PC-3 (cell line): ENCODE data around the gene PLEKHH3. TPM values are rescaled to one million over a fixed set of nuclear protein-coding genes. Genes with fewer than 3 reads are reported as not detected.

ENCODE experiments used
- ATAC-seq: fragments of 200-7000 bp; cut with Tn5 transposase; 2 replicates; pipeline ENCODE4 v1.9.1; 2020; ENCODE audit warnings: mild to moderate bottlenecking, moderate library complexity
- BruUV-seq: library from RNA; stranded (reverse); fragments of 400-500 nt; replicated peaks from 2 replicates; lab custom pipeline; 2021; lab: Mats Ljungman, UMichigan
- CTCF ChIA-PET: fragments of 300-600 bp; sonication (Branson Sonifier 250); formaldehyde crosslinking; loops from one replicate; lab custom pipeline; 2022; ENCODE audit warnings: antibody characterized with exemption; lab: Charles Lee
- POLR2A ChIA-PET: fragments of 300-600 bp; sonication (Branson Sonifier 250); formaldehyde crosslinking; loops from one replicate; lab custom pipeline; 2022; ENCODE audit warnings: antibody characterized with exemption; ENCODE audit not compliant: unreplicated experiment; lab: Charles Lee
- DNase-seq: peaks from one replicate; pipeline ENCODE4 v3.0.0-alpha.2; 2015
- H2AFZ ChIP-seq: fragments of 300-600 bp; sonication (generic); 2 replicates; pipeline ENCODE4 v1.6.0; 2016; ENCODE audit warnings: antibody characterized with exemption, low read length
- H3F3A ChIP-seq: fragments of 300-600 bp; sonication (generic); one replicate; pipeline ENCODE4 v1.6.0; 2017; ENCODE audit warnings: antibody characterized with exemption, low read length, control low read depth, mild to moderate bottlenecking; ENCODE audit not compliant: unreplicated experiment
- H3K27ac ChIP-seq: fragments of 300-600 bp; sonication (generic); 2 replicates; pipeline ENCODE4 v1.5.1; 2016; ENCODE audit warnings: mild to moderate bottlenecking, low read length
- H3K27me3 ChIP-seq: fragments of 300-600 bp; sonication (generic); 2 replicates; pipeline ENCODE4 v1.6.1; 2016; ENCODE audit warnings: low read length, mixed read lengths
- H3K36me3 ChIP-seq: fragments of 300-600 bp; sonication (generic); 2 replicates; pipeline ENCODE4 v1.6.1; 2016; ENCODE audit warnings: low read depth, mixed run types, low read length, mixed read lengths
- H3K4me1 ChIP-seq: fragments of 300-600 bp; sonication (generic); 2 replicates; pipeline ENCODE4 v1.5.1; 2016; ENCODE audit warnings: low read length; ENCODE audit not compliant: insufficient read depth
- H3K4me2 ChIP-seq: fragments of 300-600 bp; sonication (generic); 2 replicates; pipeline ENCODE4 v1.6.0; 2016; ENCODE audit warnings: low read length
- H3K4me3 ChIP-seq: fragments of 300-600 bp; sonication (generic); 2 replicates; pipeline ENCODE4 v1.5.1; 2016; ENCODE audit warnings: mild to moderate bottlenecking, low read length, mixed read lengths
- H3K79me2 ChIP-seq: fragments of 300-600 bp; sonication (generic); 2 replicates; pipeline ENCODE4 v1.6.1; 2017; ENCODE audit warnings: low read length, mixed read lengths
- H3K9ac ChIP-seq: fragments of 300-600 bp; sonication (generic); 2 replicates; pipeline ENCODE4 v1.6.0; 2016; ENCODE audit warnings: mild to moderate bottlenecking, low read length
- H3K9me2 ChIP-seq: fragments of 300-600 bp; sonication (generic); replicated peaks from 2 replicates; pipeline ENCODE4 v1.6.1; 2016; ENCODE audit warnings: mixed run types, low read length, mixed read lengths
- H3K9me3 ChIP-seq: fragments of 300-600 bp; sonication (generic); 2 replicates; pipeline ENCODE4 v1.6.1; 2016; ENCODE audit warnings: low read length, mixed read lengths
- H4K20me1 ChIP-seq: fragments of 300-600 bp; sonication (generic); 2 replicates; pipeline ENCODE4 v1.6.1; 2016; ENCODE audit warnings: low read length, mixed read lengths
- CTCF ChIP-seq: fragments of 300-600 bp; sonication (generic); conservative IDR thresholded peaks from 2 replicates; pipeline ENCODE4 v1.5.1; 2017; ENCODE audit warnings: antibody characterized with exemption, low read depth, mild to moderate bottlenecking, low read length
- EZH2 ChIP-seq: fragments of 300-600 bp; sonication (generic); IDR thresholded peaks from one replicate; pipeline ENCODE4 v1.6.1; 2017; ENCODE audit warnings: antibody characterized with exemption, mild to moderate bottlenecking, low read length; ENCODE audit not compliant: unreplicated experiment
- EZH2phosphoT487 ChIP-seq: fragments of 300-600 bp; sonication (generic); IDR thresholded peaks from 2 replicates; pipeline ENCODE4 v1.6.1; 2018; ENCODE audit warnings: mild to moderate bottlenecking, antibody characterized with exemption, low read length, borderline replicate concordance
- intact Hi-C: fragments of 100-400 bp; cut with micrococcal nuclease; formaldehyde crosslinking; loops from 2 replicates; pipeline ENCODE4 v1.9.0; 2023
- total RNA-seq: library from RNA; depleted of rRNA; stranded (reverse); fragments of >200 nt; gene quantifications from 2 replicates; pipeline ENCODE4 v1.2.3, GENCODE V29; 2014

The PLEKHH3 gene
- total RNA-seq, 1 experiment from 2014 or later = 20.1 TPM

- Histone ChIP-seq H4K20me1 (0 out of 2 replicates have a peak, but pooled peaks cover 4% of the 10 kb centered on the region), H3K9ac (peak overlapping the region; percentile 79), H3K27me3 (no peaks in the 10 kb centered on the region), H3K79me2 (peaks cover 26% of the 10 kb centered on the region), H3K9me2 (no peaks in the 10 kb centered on the region), H3F3A (peaks cover 6% of the 10 kb centered on the region), H3K27ac (peak overlapping the region; percentile 89), H3K4me1 (peaks cover 48% of the 10 kb centered on the region), H3K4me2 (peak overlapping the region; percentile 96), H3K9me3 (no peaks in the 10 kb centered on the region), H3K4me3 (peak overlapping the region; percentile 63), H3K36me3 (no peaks in the 10 kb centered on the region), H2AFZ (peak overlapping the region; percentile 83)
- ChIA-PET POLR2A (interaction anchor here (0.7 to 1.0 kb wide), 2 partner anchors 12 to 36 kb away, joined by 3 read pairs; no protein-coding TSS in a partner anchor), CTCF (interaction anchor here (0.6 to 1.3 kb wide), 5 partner anchors 10 to 101 kb away, joined by 3 to 16 read pairs (median 5); partner anchors contain the start of genes PSMC3IP, RETREG3 and TUBG1)
- DNase-seq (peak; percentile 65), ATAC-seq (no peak)
- no peak for TF ChIP-seq EZH2phosphoT487
- no peak for TF ChIP-seq EZH2
- TF ChIP-seq CTCF = no peak
- intact Hi-C loops = loop anchor here (2.0 to 5.0 kb wide), 3 partner anchors 54 to 102 kb away; partner anchors contain the start of genes PSMC3IP, RETREG3 and TUBG1
- no TSS peak for BruUV-seq
Measured at GRCh38 chr17:42678951-42679491, 2.2 kb upstream of the PLEKHH3 start.

GRCh38 chr17:42677921-42678781 is 1.4 kb upstream of the PLEKHH3 start:
- CTCF ChIA-PET = interaction anchor here (0.5 to 0.7 kb wide), 2 partner anchors 17 to 100 kb away, joined by 3 to 4 read pairs; partner anchors contain the start of gene PSMC3IP
- DNase-seq = peak; percentile 80

More at GRCh38 chr17:42677921-42678781, 1.4 kb upstream of the PLEKHH3 start:
- Histone ChIP-seq H3K27me3 (no peaks in the 10 kb centered on the region), H3K4me1 (peaks cover 44% of the 10 kb centered on the region), H3F3A (peaks cover 6% of the 10 kb centered on the region), H3K9me2 (no peaks in the 10 kb centered on the region), H3K79me2 (peaks cover 26% of the 10 kb centered on the region), H2AFZ (peak overlapping the region; percentile 68), H3K9ac (peak overlapping the region; percentile 79), H3K4me2 (peak overlapping the region; percentile 96), H3K4me3 (peak overlapping the region; percentile 63), H3K27ac (peak overlapping the region; percentile 89), H3K9me3 (no peaks in the 10 kb centered on the region), H3K36me3 (no peaks in the 10 kb centered on the region), H4K20me1 (0 out of 2 replicates have a peak, but pooled peaks cover 4% of the 10 kb centered on the region)
- POLR2A ChIA-PET = interaction anchor here (1.0 kb wide), 1 partner anchor 12 kb away, joined by 3 read pairs; no protein-coding TSS in a partner anchor
- TSS peak; percentile 96 for BruUV-seq
- ATAC-seq = peak; percentile 16
- intact Hi-C loops = loop anchor here (2.0 to 5.0 kb wide), 3 partner anchors 53 to 101 kb away; partner anchors contain the start of genes PSMC3IP, RETREG3 and TUBG1
- TF ChIP-seq EZH2phosphoT487 = no peak
- TF ChIP-seq CTCF = no peak
- TF ChIP-seq EZH2 = no peak
